ENCODE measurements around the gene ADAMTS9.

The ADAMTS9 gene

DNA sequence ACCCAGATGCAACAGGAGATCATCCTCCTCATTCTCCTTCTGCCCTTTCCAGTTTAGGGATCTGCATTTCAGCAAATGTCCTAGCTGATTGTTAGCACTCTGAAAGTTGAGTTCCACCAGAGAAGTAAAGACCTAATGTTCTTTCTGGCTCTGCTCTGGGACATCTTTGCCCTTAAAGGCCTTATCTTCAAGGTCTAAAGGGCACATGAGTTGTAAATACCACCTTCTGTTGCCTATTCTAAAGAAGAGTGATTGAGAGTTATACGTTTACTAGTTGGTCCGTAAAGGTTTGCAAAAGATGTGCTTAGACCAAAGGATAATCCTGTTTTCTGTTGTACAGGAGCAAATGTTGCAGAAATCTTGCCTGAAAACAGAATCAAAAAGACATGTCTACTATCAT lies 151.6 kb downstream of the ADAMTS9 start:
- DNase-seq (ENCODE audit: low read depth in 2 of 2) = no peak

GRCh38 chr3:64533617-64534317 lies 154.0 kb downstream of the ADAMTS9 start:
- no peak for DNase-seq (ENCODE audit: low read depth in 2 of 2)

DNA sequence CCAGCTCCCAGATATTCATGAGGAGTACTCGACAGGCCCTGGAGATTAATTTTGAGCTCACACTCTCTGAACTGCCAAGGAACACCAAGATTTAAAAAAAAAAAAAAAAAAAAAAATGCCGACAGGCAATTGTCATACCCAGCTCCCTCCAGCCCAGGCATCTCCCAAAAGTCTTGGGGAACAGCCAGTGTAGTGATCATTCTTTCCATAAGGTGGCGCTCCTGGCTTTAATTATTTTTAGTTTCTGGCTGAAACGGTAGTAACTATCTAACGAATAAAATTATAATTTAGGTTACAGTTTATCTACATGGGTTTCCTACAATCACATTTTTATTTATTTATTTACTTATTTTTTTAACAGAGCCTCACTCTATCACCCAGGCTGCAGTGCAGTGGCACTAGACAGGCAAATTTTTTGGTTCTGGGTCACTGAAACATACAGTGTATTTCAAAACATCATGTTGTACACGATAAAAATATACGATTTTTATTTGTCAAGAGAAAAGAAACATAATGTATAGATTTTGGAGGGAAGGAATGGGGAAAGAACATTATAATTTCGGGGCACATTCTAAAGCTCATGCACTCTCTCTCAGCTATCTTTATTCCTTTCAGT lies 157.3 kb downstream of the ADAMTS9 start:
- DNase-seq (ENCODE audit: low read depth in 2 of 2) = no peak

DNA sequence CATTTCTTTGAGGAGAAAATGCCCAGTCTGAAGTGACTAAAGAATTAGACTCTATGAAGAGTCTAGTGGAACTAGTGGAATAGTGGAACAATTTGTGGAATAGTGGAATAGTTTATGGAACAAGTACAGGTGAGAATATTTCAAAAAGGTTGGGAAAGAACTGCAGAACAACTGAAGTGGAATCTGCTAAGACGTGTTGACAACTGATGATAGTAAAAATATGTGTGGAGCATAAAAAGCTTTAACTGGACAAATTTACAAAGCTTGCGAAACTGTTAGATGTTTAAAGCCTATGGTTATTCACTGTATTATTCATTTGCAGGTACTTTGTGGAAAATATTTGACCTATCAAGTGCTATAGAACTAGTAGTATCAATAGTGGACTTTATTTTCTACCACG lies 164.5 kb downstream of the ADAMTS9 start:
- no peak for DNase-seq (ENCODE audit: low read depth in 2 of 2)

GRCh38 chr3:64520334-64520733 lies 167.5 kb downstream of the ADAMTS9 start:
- no peak for DNase-seq (ENCODE audit: low read depth in 2 of 2)

- DNase-seq (ENCODE audit: low read depth in 2 of 2) = no peak
Measured at GRCh38 chr3:64518950-64519349, 168.8 kb downstream of the ADAMTS9 start.

DNA sequence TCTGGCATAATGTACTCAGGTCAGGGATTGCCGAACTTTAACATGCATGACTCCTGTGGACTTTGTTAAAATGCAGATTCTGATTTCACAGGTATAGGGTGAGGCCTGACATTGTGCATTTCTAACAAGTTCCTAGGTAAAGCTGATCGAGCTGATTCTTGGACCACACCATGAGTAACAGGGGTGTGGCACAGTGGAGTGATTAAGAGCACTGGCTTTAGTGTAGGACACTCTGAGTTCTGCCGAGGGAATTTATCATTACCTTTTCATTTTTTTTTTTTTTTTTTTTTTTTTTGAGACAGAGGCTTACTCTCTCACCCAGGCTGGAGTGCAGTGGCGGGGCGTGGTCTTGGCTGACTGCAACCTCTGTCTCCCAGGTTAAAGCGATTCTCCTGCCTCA lies 169.3 kb downstream of the ADAMTS9 start:
- DNase-seq (ENCODE audit: low read depth in 2 of 2) = no peak

DNA sequence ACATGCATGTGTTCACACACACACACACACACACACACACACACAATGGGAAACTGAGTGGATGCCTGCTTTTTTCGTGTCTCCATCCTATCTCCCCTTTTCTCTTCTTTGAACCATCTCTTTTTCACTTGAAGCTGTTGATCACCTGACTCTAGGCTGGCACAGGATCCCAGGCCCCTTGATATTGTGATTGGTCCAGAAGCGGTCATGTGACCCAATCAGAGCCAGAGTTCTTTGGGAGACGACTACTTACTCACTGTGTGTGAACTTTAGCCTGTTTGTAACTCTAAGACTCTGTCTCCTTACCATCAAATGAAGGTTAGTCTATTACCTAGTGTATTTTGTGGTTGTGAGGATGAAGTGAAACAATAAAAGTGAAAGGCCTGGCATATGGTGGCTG lies 172.9 kb downstream of the ADAMTS9 start:
- DNase-seq (ENCODE audit: low read depth in 2 of 2) = no peak

DNA sequence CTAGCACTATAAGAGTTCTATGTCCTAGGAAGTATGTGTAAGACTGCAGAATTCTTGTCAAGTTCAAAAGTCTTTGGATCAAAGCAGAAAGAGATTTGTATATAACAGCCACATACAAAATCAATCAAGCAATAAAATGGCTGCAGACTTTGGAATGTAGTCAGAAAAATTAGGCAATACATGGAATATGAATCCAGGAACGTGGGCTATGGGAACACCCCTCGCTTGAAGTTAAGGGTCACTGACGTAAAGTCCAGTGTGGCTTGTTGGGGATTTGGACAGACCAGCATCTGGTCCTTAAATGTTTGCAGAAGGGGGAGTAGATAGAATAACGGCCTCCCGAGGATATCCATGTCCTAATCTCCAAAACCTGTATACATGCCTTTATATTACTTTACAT lies 178.6 kb downstream of the ADAMTS9 start:
- DNase-seq (ENCODE audit: low read depth in 2 of 2) = no peak

- no peak for DNase-seq (ENCODE audit: low read depth in 2 of 2)
Measured at GRCh38 chr3:64508140-64508539, 179.7 kb downstream of the ADAMTS9 start.

GRCh38 chr3:64506255-64506654 lies 181.5 kb downstream of the ADAMTS9 start:
- DNase-seq (ENCODE audit: low read depth in 2 of 2) = no peak

DNA sequence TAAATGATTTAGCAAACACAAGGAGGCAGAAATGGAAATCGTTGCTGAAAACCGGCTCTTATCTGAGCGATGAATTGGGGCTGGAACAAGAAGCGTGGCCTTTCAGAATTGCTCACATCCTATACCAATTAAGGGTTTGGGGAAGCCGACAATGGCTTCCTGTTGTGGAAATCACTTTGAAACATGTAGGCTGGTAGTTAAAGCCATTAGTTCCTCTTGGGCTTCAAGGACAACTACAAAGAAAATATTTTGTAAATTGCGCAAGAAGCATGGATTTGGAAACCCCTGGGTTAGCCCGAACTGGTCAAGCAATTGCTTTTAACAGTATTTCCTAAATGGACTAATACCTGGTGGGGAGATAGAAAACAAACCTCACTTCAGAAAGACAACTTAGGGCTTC lies 182.4 kb downstream of the ADAMTS9 start:
- DNase-seq (ENCODE audit: low read depth in 2 of 2) = no peak

- DNase-seq (ENCODE audit: low read depth in 2 of 2) = no peak
Measured at GRCh38 chr3:64502284-64502683, 185.5 kb downstream of the ADAMTS9 start.

DNA sequence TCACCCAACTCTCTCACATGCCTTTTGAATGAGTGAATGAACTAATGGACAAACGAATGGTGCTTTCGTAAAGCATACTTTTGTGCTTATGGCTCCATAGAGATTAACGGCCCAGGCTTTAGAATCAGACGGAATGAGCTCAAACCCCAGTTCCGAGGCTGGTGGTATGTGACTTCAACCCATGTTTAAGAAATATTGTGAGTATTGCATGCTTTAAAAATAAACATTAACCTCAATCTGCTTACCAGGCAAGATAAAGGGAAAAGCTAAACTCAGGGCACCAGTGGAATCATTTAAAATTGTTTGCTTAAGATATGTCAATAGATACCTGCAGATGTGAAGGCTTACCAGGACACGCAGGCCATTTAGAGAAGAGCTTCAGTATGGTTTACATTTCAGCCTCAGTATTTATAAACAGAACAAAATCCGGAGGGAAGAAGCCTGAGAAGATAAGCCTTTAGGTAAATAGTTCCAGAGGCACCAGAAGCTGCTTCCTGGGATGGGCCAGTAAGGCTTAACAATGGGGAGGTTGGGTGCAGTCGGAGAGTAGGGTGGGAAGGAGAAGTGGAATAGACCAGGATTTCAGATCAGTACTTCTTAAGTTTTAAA lies 186.4 kb downstream of the ADAMTS9 start:
- DNase-seq (ENCODE audit: low read depth in 2 of 2) = no peak

- DNase-seq (ENCODE audit: low read depth in 2 of 2) = no peak
Measured at GRCh38 chr3:64496786-64497490, 190.9 kb downstream of the ADAMTS9 start.

DNA sequence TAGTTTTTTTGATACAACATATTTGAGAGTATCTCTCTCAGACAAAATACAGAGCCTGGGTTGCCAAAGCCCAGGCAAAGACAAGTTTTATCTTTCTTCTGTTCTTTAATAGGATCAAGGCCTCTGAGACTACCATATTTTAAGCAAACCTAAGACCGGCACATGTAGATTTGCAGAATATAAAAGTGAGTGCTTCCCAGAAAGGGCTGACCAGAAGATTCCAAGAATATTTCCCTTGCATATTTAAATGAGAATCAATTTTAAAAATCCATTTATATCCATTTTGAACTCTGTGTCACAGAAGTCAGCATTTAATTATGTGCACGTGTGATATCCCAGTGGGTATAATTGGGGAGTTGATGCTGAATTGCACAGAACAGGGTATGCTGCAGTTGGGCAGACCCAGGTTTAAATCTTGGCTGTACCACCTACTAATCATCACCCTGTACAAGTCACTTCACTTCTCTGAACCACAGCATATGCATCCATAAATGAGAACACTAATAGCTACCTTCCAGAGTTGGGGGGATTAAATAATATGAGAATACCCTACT lies 191.9 kb downstream of the ADAMTS9 start:
- no peak for DNase-seq (ENCODE audit: low read depth in 2 of 2)

GRCh38 chr3:64495121-64495780 lies 192.5 kb downstream of the ADAMTS9 start:
- DNase-seq (ENCODE audit: low read depth in 2 of 2) = no peak

GRCh38 chr3:64494526-64494925 lies 193.3 kb downstream of the ADAMTS9 start:
- DNase-seq (ENCODE audit: low read depth in 2 of 2) = no peak

GRCh38 chr3:64493149-64493548 lies 194.7 kb downstream of the ADAMTS9 start:
- DNase-seq (ENCODE audit: low read depth in 2 of 2) = no peak

DNA sequence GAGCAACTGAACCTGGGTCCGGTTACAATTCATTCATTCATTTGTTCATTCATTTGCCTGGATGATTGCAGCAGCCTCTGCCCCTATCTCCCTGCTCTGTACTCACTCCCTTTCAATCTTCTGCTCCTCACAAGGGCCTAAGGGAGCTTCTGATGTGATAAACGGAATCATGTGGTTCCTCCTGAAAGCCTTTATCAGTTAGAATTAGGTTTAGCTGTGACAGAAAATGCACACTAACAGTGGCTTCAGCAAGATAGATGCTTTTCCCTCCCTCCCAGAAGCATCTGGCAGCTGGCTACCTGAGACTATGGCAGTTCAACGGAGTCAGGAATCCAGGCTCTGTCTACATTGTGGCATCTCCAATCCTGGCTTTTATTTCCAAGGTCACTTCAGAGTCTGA lies 196.0 kb downstream of the ADAMTS9 start:
- DNase-seq (ENCODE audit: low read depth in 2 of 2) = no peak

GRCh38 chr3:64490180-64490724 lies 197.5 kb downstream of the ADAMTS9 start:
- no peak for DNase-seq (ENCODE audit: low read depth in 2 of 2)
